Stimulated activated CD8-positive, alpha-beta memory T cell treated with anti-CD3 and anti-CD28 coated beads, Interleukin-7, amount 100 ng/mL, for 24 hours (primary cell): Measurements from ENCODE around the gene SIK2.
"Not testable (repeated sequence)": the region's sequence is repeated elsewhere in the genome, so short reads cannot be mapped to it uniquely, and the experiment has no call there.

ENCODE experiments used
- DNase-seq: peaks from one replicate; pipeline ENCODE4 v3.0.0-alpha.2; 2020; ENCODE audit warnings: low read depth

SIK2 gene

DNA sequence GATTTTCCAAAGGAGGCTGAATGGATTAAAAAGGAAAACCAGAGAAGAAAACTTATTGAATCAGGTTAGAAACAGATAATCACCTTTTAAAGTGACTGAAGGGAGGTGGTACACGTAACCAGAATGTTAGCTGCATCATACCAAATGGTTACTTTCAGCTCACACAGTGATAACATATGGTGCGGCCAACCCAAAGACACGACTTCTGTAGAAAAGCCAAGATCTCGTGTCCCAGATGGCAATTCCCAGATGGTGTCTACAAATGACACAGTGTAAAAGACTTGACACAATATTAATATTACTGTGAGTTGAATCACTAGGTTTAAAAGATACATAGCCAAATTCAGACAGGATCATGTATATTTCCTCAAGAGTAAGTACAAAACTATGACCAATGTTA lies 158.8 kb downstream of the SIK2 start:
- DNase-seq: no peak

DNA sequence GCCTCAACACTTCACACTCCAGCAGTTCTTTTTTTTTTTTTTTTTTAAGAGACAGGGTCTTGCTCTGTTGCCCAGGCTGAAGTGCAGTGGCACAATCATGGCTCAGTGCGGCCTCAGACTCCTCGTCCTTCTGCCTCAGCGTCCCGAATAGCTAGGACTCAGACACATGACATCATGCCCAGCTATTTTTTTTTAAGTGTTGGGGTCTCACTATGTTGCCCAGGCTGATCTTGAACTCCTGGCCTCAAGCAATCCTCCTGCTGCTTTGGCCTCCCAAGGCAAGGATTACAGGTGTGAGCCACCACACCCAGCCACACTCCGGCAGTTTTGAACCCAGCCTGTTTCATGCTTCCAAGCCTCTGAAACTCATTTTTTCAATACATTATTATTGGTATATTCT lies 160.3 kb downstream of the SIK2 start:
- DNase-seq: no peak

DNA sequence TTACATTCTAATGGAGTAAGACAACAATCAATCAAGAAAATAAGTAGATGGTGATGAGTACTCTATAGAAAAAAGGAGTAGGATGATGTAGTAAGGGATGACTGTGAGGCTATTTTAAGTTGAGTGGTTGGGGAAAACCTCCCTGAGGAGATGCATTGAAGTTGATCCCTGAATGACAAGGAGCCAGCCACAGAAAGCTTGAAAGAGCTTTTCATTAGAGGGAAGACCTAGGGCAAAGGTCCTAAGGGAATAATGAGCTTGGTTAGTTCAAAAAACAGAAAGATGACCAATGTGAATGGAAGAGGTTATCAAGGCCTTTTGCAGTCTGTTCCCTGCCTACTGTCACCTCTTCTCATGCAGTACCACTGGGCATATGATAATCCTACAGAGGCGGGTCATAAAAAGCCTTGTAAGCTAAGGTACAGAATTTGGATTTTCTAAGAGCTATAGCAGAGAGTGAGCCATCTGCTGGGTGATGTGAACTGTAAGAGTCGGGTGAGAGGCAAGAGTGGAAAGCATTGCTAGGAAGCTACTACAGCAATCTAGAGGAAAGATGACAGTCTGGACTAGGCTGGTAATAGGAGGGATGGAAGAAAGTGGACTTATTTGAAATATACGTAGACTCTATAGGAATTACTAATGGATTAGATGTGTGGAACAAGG lies 160.9 kb downstream of the SIK2 start:
- DNase-seq: no peak

DNA sequence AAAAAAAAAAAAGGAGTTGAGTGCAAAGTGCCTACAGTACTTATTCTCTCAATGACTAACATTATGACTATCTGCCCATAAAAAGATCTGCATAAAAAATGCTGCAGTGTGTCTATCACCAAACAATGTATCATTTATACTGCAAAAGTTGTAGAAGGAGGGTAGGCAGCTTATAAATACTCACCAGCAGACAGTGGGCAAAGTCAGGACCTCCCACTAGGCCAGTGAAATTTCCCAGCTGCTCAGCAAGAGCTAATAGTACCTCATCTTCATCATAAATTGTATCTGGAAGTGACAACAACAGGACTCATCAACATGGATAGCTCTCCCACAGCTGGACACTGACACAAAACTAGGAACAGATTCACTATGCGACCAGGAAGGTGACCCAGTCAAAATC lies 162.4 kb downstream of the SIK2 start:
- DNase-seq: no peak

DNA sequence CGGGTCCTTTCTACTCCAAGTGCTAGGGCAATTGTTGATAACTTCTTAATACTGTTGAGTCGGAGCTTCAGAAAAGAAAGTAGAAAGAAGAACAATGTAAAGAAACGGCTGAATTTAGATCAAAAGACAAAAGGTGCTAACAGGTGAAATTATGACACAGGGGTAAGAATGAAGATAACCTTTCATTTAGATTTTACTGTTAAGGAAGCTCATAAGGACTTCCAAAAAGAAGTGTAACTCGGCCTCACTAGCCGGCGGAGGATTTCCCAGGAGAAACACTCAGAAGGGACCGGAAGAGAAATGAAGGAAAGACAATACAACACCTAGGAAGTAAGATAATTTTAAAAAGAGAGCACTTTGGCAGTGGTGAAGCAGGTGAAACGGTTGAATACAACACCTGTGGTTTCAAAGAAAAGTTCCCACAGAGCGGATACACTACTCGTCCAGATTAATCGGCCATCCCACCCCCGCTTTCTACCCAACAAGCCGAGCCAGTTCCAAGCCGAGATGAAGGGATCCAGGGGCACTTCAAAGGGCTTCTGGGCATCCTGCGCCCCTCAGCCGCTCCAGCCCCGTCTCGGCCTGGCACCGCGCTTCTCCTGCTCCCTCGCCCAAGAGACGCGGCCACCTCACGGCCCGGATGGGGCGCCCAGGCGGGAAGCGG lies 163.2 kb downstream of the SIK2 start:
- no peak for DNase-seq

DNA sequence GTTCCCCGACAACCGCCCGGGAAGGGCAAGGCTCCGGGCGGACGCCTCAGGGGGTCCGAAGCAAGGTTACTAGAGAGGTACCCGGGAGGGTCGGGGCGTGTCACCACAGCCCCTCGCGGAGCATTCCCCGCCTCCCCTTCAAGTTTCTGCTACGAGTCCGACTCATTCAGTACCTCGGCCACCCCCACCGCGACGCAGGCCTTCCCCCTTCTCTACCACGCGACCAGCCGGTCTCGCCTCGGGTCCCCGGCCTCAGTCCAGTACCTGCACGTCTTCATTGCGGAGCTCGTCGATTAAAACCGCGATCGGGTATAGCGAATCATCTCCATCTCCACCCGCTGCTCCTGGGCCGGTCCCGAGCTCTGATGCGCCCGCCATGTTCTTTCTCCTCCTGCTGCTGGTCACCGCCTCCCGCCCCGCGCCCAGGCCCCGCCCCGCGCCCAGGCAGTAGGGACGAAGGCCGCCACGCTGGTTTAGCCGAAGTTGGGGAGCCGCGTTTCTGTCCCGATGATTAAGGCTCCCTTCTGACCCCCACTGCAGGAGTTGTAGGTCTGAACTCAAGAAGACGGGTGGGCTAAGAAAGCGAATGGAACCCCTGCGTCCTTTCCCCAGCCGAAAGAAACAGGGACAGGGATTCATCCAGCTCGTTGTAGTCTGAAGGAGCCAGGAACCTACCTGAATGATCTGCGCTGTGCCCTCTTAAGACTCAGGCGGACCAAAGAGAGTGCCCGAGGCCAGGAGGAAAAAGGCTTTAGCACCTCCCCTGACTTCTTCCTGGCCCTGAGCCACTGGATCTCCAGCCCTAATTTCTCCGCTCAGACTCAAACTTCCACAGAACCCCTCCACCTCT lies 164.0 kb downstream of the SIK2 start, which contains the start of gene PPP2R1B:
Gene PPP2R1B, minus strand, starts transcription at position 406 of the 850 bp plus-strand sequence. Its CDS starts 28 bp downstream, at position 378.
- peak; percentile 26 for DNase-seq

DNA sequence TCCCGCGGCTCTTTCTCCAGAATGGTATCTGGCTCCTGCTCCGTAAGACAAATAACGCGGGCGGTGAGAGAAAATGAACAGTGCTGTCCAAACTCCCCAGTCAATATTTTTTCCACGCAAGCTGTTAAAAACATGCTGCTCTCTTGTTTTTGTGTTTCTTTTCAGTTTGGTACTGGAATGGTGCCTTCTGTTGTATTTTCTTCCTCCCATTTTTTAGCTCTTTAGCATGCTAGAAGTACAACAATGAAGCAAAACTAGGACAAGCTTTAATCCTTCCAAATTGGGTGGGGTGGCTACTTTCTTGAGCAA lies 164.5 kb downstream of the SIK2 start:
- no peak for DNase-seq

DNA sequence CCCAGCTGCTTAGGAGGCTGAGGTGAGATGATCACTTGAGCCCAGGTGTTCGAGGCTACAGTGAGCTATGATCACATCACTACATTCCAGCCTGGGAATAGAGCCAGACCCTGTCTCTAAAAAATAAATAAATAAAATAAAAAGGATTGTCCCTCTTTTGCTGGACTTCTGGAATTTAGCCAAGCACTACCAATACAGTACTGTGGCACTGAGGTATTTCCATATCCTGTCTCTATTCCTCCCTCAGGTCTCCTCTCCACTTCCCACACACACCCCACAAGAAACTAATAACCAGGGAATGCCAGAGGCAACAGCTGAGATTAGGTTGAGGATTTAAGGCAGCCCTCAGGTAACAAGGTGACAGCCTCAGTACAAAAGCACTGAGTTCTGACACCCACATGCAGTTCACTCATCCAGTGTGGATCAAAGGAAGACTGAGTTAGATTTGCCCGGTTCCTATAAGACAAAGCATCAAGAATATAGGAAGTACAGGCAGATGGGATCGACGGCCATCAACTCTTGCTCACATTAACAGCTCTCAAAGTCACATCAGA lies 168.4 kb downstream of the SIK2 start:
- no peak for DNase-seq

DNA sequence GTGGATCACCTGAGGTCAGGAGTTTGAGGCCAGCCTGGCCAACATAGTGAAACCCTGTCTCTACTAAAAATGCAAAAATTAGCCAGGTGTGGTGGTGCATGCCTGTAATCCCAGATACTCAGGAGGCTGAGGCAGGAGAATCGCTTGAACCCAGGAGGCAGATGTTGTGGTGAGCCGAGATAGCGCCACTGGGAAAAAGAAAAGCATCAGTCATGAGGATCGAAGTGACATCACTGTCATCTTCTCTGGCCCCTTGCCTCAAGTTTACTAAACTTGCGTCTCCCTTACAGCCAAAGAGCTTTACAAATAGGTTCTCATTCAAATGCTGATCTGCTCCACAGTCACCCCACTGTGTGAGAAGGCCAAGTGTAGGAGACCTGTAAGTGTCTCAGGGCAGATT lies 169.0 kb downstream of the SIK2 start:
- DNase-seq: not testable (repeated sequence)

DNA sequence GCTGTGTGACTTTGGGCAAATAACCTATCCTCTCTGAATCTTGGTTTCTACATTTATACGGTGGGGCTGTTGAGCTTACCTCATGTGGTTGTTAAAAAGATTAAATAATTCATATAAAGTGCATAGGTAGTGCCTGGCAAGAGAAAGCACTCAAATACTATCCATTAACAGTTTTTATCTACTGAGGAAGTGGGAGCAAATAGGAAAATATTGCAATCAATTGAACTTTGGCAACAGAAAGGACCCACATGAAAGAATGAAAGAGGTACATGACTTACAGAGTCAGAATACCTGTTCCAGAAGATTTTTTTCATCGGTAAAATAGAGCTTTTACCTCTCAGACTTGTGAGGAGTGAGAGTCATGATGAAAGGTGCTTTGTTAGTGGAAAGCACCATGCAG lies 170.3 kb downstream of the SIK2 start:
- no peak for DNase-seq

DNA sequence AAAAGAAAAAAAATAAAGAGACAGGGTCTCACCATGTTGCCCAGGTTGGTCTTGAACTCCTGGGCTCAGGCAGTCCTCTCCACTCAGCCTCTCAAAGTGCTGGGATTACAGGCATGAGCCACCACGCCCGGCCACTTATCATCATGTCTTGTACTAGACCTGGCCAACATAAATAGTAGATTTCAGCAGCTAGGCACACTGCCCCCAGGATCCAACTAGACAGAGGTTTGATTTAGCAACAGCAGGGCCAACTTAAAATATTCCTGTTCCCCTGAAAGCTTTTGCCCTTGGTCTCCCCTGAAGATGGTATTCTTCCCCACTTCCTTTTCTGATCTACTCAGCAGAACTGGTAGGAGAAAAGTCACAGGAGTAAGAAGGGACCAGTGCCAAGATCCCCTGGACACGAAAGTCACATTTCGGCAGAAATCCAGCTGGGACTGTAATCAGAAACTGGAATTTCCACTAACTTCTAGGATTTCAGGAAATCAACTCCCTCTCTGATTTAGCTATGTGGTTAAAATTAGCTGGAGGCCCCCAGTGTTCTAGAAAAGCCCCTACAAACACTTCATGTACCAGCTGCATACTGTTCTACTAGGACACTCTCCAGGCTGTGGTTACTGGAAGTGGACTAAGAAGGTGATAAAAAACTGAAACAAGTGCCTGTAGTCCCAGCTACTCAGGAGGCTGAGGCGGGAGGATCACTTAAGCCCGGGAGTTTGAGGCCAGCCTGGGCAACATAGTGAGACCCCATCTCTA lies 172.9 kb downstream of the SIK2 start:
- no peak for DNase-seq

DNA sequence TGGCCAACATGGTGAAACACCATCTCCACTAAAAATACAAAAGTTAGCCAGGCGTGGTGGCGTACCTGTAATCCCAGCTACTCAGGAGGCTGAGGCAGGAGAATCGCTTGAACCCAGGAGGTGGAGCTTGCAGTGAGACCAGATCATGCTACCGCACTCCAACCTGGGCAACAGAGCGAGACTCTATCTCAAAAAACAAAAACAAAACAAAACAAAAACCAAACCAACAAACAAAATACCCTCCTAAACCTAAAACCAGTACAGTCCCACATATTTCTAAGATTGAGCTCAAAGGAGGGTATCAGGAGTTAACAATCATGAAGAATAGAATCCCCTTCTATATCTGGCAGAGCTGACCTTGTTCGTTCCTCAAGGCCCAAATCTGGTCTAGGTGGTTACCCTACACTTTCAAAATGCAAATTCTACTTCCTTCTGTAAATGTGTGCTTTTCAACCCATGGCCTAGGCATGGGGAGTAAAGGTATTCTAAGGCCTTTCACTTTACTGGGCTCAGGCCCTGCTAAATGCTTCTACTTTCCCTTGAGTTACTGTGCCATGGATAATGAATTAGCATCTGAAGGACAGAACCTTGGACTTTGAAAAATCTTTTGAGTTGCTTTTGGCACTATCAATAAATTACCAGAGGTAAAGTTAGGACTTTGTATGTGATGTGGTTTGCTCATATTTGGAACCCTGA lies 174.3 kb downstream of the SIK2 start:
- DNase-seq: no peak

DNA sequence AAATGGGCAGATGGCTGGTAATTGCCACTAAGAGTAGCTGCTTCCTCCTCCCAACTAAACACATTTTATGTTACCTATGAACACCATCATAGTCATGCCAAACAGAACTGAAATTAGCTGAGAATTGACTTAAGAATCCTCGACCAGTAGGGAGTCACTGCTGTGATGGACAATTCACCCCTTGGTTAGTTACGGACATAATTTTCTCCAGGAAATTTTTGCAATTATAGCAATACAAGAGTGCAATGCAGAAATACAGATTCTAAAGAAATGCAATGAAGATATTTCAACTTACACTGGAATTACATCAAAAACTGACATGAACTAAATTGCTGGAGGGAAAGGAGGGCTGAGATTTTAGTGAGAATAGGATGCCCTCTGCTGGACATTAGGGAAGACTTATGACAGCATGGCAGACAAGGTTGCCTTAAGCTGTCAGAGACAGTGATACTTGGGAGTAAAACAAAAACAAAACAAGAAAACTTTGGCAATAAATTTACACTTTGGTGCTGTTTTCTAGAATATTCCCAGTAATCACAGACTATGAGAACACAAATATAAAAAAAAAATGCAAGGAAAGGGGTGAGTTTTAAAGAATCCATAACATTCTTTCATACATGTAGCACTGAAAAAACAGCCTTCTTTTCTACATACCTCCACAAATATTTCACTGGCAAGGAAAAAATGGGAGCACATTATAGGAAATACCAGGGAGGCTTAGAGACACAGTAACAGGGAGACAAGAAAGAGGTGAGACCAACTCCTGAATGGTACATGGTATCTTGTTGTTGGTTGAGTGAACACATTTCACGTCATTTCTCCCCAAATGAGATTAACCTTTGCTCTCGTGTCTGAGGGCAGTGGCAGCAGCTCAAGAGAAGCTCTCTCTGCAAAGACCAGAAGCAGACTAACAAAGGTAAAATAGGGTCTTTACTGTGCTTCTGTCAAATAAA lies 175.1 kb downstream of the SIK2 start:
- no peak for DNase-seq

DNA sequence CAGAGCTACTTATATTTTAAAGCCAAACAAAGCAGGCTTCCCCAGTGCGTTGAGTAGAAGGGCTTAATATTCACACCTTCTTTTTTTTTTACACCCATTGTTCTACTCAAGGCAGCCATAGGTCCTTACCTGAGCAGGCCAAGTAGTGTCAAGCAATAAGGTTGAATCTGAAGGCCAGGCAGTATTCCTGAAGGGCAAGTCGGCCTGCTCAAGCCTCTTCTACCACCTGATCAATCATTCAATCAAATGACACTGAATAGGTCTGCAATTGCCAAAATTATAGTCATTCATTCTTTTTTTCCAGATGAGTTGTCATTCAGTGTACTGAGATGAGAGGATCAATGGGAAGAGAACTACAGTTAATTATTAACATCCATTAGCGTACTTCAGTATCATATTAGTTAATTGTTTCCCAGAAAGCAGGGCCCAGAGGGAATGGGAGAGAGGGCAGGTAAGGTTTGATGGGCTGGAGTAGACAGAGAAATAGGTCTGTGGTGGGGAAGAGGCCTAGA lies 175.9 kb downstream of the SIK2 start:
- no peak for DNase-seq

DNA sequence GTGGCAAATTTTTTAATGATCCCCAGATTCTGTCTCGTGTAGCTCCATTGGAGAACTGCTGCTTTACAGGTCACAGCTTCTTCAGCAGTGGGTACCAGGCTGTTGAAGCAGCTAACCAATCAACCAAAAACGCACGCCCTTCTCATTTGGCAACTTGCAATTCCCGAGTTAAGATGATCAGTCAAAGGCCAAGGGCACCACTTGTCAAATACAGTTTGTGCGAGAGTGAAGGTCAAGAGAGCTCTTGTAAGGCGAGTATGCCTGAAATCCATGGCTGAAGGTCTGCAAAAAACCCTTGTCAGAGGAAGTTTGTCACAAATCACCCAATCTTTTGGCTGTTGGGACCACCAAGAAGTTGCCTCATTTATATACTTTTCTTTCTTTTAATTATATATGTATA lies 176.9 kb downstream of the SIK2 start:
- DNase-seq: no peak
